GM21529 (cell line): ENCODE data around the gene PCSK5.
"Not testable (repeated sequence)": the region's sequence is repeated elsewhere in the genome, so short reads cannot be mapped to it uniquely, and the experiment has no call there.

ENCODE experiments used
- ATAC-seq: cut with Tn5 transposase; IDR thresholded peaks from one replicate; pipeline ENCODE4 v1.9.1; 2021; ENCODE audit not compliant: unreplicated experiment

The PCSK5 gene

DNA sequence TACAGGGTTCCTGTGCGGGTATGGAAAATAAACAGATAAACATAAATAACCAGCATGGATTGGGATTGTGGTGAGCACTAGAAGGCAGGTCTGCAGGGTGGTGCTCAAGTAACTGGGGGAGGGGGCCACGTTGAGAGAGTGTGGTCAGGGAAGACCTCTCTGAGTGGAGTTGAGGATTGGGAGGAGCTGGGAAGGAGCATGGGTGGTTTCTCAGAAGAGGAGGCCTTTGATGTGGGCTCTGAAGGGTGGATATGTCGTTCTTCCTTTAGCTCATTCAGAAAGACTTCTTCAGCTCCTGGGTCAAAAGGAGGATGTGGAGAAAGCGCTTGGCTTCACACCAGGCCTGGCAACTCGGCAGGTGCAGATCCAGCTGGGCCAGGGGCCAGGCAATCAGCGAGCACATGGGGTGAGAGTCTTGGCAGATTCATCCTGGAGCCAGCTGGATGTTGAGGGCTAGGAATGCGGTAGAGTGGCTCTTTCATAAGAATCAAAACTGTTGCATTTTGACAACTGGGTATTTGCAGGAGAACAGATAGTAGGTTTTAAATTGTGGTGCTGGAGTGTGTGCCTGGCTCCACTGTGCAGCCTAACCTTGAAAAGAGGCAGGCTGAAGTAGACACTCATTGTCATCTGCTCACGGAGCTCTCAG, 71.7 kb downstream of the PCSK5 start:
- no peak for ATAC-seq

GRCh38 chr9:75962662-75963036, 72.2 kb downstream of the PCSK5 start:
- ATAC-seq = no peak

GRCh38 chr9:75963321-75963720, 72.8 kb downstream of the PCSK5 start:
- not testable (repeated sequence) for ATAC-seq

DNA sequence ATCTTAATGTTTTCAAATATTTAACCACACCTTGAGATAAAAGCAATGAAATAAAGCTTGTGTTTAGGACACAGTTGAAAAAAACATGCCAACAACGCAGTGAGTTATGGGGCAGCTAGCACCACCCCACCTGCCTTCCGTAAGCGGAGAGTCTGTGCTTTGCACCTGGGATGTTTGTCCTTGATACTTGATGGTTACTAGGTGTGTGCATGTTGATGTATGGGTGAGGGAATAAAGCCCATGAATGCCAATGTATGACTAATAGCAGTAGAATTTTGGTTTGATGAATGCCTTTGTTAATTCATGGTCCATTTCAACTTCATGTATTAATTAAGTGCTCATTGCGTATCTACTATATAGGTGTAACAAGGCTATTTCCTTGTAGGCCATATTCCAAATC, 74.0 kb downstream of the PCSK5 start:
- ATAC-seq = no peak

- ATAC-seq = no peak
Measured at GRCh38 chr9:75965231-75965630, 74.8 kb downstream of the PCSK5 start.

- no peak for ATAC-seq
Measured at GRCh38 chr9:75967556-75967955, 77.1 kb downstream of the PCSK5 start.

DNA sequence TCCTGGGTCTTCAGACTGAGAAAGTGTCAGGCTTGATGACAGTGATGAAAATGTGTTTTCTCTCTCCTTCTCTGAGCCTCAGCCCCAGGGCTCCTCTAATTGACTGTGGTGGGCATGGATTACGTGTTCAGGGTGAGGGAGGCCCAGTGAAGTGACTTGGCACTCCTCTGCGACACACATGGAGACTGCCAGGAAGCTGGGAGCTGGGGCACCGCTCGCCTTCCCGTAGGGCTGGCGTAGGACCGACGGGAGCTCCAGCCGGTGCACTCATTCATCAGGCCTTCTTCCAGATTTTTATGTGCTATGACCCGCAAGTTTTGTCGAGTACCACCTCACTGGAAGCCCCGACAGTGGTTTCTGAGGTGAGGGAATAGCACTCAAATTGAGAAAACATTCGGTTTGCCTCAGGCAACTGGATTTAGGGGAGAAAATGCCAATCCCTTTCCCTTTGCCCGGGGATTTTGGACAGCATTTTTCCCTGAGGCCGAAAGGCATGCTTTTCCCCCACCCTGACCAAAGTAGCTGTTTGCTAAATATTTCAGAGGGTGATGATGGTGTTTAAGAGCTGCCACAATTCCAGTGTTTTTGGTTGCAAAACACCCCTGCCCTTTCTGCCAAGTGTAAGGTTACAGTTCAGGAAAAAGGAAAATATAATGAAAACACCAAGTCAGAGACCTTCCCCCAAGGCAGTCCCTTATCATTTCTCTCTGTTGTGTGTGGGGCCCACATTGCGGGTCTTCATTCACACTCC, 83.7 kb downstream of the PCSK5 start:
- no peak for ATAC-seq

- ATAC-seq = no peak
Measured at GRCh38 chr9:75975071-75975470, 84.6 kb downstream of the PCSK5 start.

GRCh38 chr9:75976549-75976948, 86.1 kb downstream of the PCSK5 start:
- ATAC-seq = no peak

- ATAC-seq = no peak
Measured at GRCh38 chr9:75979362-75979761, 88.9 kb downstream of the PCSK5 start.

DNA sequence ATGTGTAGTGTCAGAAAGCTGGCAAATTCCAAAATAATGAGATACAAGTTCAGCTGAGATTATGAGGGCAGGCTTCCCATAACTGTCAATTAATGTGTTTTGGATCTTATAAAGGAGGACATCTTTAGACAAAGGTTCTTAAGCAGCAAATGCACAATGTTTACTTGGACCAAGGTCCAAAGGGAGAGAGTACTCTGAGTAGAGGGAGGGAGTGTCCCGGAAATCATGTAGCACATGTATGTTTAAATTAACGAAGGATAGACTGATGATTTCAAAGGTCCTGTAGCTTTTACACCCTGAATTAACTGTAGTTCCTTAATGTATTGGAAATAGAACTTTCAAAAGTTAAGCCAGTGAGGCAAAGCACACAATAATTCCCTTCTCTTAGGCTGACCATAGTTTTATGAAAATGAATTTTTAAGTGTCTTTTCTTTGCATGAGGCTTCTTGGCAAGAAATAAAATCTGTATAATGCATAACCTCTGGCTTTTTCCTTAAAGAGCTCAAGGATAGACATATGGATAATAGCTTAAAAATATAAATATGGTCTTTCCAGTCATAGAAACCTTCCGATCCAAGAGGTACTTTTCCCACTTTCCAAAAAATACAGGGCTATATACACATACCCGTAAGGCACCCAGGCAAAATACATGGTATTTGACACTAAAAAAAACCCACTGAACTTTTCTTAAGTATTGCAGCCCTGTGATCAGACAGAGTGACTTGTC, 93.0 kb downstream of the PCSK5 start:
- no peak for ATAC-seq

DNA sequence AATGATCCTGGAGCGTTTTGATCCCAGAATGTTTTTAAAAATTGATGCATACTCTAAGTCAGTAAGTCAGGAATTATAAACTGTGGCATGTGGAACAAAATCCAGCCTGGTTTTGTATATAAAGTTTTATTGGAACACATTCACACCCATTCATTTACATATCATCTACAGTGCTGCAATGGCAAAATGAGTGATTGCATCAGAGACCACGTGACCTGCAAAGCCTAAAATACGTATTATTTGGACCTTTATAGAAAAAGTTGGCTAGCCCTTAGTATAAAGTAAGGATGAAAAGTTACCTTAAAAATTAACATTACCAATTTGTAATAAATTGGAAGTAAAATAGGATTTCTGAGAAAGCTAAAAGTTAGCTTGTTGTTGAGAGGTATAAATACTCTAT, 95.0 kb downstream of the PCSK5 start:
- no peak for ATAC-seq

DNA sequence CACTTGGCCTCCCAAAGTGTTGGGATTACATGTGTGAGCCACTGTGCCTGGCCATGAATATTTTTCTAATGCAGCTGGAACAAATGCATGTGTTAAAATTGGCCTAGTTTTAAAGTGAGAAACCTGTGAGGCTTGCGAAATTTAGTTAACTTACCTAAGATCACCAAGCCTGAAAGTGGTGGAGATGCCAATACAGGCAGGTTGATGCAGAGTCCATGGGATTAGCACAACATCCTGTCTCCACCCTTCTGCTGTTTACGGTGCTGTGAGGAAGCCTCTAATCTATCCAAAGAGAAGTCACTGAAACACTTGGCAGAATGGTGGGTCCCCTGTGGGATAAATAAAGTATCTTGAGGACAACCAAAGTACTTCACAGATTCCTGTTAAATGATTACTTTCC, 98.2 kb downstream of the PCSK5 start:
- ATAC-seq = no peak

GRCh38 chr9:75990156-75990555, 99.7 kb downstream of the PCSK5 start:
- ATAC-seq = no peak

GRCh38 chr9:75990576-75991304, 100.3 kb downstream of the PCSK5 start:
- no peak for ATAC-seq

DNA sequence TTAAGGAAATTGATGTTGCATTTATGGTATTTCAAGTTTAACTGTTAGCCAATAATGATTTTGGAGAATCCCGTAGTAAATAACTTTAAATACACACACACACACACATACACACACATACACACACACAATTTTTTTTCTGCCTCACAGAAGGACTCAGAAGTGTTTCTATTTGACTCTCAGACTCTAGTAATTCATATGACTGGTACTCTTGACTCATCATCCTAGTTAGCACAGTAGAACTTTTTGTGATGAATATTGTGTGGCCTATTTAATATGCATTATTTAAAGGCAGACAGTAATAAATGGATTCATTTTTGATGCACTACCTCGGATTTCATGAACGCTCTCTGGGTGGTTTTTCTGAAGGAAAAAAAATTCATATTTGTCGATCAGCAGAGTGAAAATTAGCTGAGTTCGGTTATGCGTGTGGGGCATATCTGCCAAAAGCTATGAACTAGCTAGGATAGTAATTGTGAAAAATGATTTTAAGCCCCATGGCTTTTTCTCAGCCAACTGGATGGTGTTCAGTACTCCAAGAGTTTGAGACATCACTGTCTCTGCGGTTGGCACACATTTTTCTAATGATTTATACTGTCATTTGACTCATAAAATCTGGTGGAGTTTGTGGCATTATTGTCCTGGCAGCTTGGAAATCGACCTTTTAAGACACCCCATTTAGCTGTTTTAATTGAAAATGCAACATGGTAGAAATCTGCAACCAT, 102.2 kb downstream of the PCSK5 start:
- ATAC-seq = no peak

DNA sequence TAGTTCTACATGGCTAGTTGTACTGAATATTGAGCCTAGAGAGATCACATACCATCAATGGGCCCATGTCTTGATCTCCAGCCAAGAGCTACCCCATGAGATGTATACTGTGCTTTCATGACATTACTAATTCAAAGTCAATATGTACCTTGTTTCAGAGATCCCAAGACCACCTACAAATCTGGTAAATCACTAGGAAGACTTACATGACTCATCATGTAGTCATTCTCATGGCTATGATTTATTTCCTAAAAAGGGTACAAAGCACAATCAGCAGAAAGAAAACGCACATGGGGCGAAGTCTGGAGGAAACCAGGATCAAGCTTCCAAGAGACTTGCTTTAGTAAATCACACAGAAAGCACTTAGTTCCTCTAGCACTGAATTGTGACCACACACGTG, 103.0 kb downstream of the PCSK5 start:
- no peak for ATAC-seq

DNA sequence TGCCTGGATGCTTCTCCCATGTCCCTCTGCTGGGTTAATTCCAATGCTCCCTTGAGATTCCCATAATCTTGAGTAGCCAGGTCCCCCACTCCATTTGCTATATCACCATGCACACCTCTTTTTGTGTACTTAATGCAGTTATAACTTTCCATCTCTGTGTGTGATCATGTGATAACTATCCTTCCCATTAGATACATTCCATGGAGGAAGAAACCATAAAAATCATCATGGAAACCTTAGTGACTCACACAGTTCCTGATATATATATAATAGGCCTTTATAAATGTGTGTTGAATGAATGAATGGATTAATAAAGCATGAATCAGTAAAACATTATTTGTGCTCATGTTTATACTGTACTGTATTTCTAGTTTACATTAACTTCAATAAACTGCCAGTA, 104.6 kb downstream of the PCSK5 start:
- ATAC-seq = no peak

GRCh38 chr9:75996726-75997125, 106.3 kb downstream of the PCSK5 start:
- no peak for ATAC-seq

GRCh38 chr9:75997206-75997605, 106.7 kb downstream of the PCSK5 start:
- ATAC-seq = no peak
